ENCODE measurements around the gene PDK2.
A peak's percentile ranks its signal among the peaks of the same experiment; 100 is the strongest.

Gene PDK2

DNA sequence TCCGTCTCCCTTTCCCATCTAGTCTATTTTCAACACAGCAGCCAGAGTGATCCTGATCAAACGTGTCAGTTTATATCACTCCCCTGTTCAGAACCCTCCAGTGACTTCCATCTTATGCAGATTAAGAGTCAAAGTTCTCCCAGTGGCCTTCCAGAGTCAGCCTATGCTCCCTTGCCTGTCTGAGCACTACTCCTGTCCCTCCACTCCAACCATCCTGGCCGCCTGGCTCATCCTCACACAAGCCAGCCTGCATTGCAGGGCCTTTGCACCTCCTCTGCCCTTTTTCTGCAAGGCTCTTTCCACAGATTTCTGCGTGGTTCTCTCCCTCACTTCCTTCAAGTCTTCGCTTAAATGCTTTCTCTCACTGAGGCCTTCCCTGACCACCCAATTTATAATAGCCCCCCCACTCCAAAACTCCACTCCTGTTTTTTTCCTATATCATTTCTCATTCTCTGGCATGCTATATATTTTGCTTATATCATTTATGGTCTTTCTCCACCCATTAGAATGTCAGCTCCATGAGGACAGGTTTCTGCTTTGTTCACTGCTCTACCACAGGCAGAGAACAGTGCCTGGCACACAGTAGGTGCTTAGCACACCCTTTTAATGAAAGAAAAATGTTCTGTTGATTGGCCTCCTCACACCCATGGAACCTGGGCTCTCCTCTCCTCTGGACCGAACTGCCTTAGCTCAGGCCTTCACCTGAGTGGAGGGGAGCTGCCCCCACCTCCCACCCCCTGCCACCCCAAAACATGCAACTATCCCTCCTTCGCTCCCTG lies 25.5 kb downstream of the PDK2 start:
- no peak for DNase-seq

DNA sequence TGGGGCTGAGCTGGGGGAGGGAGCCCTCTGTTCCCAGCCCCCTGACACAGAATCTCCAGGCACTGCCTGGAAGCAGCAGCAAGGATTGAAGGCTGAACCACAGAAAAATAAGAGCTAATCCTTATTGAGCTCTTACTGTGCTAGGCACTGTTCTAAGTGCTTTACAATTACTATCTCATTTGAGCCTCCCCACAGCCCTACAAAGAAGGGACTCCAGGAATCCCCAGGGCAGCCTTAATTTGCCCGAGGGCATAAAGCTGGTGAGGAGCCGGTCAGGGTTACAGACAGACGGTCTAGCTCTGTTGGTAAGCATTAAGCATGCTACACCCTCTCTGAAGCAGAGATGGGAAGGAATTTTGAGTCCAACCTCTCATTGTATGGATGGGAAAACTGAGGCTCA lies 27.8 kb downstream of the PDK2 start:
- no peak for DNase-seq

DNA sequence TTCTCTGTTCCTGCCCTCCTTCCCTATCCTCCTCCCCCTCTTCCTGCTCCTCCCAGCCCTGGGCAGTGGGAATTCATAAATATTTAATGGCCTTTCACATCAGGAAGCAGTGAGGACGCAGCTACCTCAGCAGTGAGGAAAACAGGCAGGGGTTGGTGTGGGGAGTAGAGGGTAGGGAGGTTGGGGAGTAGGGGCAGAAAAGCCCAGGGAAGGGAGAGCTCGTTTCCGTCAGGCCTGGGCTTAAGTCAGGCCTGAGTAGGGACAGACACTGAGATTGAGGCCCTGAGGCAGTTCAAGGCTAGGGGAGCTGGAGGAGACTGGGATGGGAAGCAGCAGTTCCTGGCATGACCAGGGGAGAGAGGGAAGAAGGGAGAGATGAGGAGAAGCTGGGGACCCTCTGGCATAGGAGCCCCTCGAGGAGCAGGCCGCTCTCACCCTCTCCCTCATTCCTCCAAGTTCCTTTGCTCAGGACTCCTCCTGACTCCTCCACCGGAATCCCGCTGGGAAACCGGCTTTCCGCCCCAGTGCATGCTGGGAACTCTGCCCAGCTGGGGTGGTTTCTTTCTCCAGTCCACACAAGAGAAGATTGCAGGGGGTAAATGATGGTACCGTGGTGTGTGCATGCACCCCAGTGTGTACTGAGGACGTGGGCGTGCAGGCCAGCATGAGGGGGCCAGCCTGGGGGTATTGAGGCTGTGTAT lies 28.6 kb downstream of the PDK2 start:
- no peak for DNase-seq

DNA sequence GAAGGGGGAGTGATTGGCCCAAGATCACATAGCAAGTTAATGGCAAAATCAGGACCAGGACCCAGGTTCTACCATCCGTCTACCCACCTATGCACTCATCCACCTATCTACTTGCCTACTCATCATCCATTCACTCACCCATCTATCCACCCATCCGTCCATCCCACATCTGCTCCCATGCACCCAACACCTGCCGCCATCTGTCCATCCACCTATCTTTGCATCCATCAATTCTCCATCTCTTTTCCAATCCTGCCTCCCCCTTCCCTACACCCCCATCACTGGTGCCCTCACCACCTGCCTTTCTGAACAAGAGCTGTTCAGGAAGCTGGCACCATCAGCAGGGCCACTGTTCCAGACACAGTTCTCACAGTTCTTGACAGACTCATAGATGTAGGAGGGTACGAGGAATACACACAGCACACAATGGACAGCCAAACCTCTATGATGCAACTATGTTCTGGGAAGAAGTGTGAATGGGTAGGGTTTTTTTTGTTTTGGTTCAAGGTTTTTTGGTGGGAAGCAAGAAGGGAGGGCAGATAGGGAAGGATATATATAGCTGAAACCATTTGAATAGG lies 30.4 kb downstream of the PDK2 start:
- DNase-seq, result no peak

DNA sequence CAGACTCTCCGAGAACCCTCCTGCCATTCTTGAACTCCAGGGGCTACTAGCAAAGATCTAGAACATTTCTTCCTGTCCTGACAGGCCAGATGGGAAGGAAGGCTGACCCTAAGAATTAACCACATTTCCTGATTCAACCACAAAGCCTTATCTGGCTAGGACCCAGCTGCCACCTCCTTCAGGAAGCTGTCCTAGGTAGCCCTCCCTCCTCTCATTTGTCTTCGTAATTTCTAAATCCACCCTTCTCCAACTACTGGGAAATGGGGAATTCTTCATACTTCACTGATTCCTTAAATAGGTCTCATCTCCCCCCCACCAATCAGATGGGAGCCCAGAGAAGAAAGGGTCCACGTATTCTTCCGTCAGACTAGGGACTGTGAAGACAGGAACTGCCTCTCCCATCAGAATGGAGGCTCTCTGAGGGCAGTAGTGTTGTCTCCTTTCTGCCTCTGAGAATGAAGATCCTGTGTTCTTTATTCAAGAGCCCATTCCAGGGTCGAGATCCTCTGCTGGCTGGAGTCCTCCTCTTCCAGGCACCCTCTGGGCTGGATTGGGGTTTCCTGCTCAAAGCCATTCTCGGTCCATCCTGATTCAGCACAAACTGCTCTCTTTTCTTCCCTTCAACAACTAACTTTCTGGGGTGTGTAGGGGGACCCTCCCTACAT lies 32.7 kb downstream of the PDK2 start:
- no peak for DNase-seq

DNA sequence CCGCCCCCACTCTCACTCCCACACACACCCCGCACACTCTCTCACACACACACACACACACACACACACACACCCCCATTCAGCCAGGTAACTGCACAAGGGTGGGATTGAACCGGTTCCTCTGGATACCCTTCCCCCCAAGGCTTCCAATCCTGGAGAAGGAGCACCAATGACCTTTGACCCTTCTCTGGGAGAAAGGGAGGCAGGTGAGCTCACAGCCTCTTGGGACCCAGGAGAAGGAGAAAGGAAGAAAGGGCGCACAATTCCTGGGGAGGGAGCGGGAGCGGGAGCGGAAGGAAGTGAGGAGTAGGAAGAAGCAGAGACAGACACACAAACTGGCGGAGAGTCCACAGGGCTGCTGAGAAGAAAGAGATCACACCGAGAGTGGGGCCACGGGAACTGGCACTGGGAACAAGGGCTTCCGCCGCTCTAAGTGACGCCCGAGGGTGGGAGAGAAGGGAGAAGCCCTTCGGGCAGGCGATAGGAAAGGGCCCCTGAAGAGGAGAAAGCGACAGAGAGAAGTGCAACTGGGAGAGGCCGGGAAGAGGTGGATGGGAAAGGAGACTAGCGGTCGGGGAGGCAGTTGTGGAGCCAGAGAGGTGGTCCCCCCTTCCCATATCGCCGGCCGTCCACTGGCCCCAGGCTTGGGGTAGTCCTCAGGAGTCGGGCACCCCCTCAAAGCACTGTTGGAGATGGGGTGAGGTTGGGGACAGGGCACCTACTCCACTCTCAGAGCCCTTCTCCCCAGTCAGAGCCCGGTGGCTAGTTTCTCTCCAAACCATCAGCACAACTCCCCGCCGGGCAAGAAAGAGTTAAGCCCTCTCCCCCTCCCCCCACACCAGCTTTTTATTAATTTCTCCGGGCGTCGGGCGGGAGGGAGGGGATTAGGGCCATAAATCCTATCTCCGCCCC lies 33.5 kb downstream of the PDK2 start:
- DNase-seq, result no peak

DNA sequence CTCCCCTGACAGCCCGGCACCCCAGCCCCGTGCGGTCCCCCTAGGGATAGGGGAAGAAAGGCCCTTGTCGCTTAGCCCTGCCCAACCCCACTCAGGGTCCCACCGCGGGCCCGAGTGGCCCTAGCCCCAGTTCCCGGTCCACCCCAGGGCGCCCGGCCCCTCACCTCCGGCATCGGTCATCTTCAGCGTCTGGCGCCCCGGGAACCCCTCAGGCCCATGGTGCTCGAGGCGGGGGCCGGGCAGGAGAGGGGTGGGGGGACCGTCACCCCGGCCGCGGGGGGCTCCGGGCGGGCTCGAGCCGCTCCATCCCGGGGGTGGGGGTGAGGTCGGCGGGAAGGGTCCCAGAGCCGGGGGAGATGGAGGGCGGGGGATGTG lies 34.2 kb downstream of the PDK2 start:
- no peak for DNase-seq

DNA sequence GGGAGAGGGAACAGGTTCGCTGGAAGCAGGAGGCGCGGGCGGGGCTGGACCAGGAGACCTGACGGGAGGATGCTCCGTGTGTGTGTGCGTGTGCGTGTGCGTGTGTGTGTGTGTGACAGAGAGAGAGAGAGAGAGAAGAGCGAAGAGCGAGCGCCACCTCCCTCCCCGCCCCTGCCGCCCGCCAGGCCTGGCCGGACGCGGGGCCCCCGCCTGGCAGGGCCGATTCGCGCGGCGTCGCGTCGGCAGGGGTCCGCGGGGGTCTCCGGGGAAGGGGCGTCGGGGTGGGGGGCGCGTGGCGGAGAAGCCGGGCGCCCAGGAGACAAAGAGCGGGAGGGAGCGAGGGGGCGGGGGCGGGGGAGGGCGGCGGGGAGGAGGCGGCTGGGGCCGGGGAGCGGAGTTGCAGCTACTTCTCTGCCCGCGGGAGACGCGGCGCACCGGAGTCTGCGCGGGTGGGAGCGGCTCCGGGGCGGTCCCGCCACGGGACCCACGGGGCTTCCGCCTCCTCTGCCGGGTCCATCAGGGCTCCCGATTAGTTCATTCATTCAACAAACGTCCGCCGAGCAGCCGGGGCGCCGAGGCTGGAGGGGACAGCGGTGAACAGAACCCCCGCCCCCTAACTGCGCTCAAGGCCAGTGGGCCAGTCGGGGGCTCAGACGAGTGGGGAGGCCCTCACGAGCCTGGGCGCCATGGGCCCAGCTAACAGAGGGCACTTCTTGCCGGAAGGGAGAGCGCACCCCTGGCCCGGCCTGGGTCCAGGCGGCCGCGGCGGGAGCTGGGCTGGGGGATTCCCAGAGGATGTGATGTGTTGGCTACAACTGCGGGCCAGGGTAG lies 34.8 kb downstream of the PDK2 start, which contains the start of gene SAMD14:
Gene SAMD14, minus strand, starts transcription at position 433 of the 831 bp plus-strand sequence. CDS start 5,201 bp downstream, outside the sequence.
- no peak for DNase-seq

DNA sequence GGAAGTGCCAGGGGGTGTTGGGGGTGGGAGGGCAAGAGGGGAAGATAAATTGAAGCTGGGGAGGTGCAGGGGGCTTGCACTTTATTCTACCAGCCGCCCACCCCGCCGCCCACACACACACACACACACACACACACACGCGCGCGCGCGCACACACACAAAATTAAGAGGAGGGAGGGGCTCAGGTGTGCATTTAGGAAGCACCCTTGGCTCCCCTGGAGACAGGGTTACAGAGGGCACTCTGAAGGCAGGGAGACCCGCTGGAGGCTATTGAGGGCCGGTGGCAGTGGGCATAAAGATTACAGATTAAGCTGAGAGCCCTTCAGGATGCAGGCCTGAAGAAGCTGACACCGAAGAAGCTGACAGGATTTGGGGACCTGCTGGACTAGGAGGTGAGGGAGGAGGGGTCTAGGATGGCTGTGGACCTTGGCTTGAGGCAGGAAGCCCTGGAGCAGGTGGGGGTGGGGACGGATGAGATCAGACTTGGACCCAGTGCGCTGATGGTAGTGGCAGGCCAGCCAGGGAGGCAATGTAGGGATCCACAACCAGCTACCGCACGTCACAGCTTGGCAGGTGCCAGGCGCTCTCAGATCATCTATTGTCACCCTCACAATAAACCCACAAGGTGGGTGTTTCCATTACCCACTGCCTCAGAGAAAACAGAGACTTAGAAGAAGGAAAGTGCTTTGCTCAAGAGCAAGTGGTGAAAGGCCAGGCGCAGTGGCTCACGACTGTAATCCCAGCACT lies 35.6 kb downstream of the PDK2 start:
- DNase-seq, result peak in 1 of 2 experiments; percentile 50

DNA sequence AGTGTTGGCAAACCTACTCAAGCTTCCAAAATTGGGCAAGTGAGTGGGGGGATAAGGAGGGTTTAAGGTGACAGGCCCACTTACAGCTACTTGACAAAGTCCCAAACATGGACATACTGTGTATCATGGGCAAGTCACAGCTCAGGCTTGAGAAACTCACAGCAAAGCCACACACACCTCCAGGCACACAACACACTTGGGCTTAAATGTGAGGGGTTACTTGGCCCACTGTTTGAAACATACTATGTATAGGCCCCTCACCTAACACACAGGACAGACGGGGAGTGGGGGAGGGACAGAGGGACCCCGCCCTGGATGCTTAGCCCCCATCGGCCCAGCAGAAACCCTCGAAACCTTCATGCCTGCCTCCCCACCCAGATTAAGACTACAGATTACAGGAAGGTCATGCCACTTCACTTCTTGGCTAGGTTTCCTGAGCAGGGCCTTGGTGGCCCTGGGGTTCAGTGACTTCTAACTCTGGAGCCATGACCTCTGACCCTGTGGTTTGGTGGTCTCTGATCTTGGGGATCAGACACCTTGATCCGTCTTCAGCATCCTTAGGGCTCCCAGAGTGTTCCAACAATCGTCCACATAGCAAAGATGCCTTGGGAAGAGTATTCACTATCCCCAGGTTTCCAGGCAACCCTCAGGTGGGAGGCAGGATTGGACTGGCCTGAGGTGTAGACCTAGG lies 37.1 kb downstream of the PDK2 start:
- DNase-seq, result no peak

DNA sequence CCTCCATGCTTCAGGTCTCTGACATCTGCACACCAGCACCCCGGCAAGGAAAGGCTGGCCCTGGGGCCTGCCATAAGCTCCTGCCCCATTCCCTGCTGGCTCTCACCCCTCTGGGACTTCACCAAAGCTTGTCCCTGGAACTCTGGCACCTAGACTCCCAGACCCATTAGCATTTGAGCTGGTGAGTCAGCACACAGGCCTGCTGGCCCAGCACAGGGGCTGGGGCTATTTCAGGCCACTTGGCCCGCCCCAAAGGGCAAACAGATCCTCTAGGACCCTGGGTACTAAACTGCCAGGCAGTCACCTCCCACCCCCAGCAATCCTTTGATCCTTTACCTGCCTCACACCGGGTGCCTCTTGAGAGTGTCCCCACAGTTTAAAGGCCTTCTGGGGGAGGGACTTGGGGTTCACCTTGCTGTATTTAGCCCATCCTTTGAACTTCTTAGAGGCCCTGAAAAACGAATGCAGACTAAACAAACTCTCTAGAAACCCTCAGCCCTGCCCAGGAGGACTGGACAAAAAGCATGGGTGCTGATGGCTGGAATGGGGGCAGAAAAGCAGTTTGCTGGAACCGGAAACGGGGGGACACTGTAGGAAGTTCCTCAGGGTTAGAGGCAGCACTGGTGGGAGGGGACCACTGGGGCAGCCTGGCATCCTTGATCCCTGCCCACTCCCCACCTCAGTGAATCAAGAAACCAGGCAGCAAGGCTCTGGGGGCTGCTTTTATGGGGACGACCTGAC lies 38.0 kb downstream of the PDK2 start:
- no peak for DNase-seq

DNA sequence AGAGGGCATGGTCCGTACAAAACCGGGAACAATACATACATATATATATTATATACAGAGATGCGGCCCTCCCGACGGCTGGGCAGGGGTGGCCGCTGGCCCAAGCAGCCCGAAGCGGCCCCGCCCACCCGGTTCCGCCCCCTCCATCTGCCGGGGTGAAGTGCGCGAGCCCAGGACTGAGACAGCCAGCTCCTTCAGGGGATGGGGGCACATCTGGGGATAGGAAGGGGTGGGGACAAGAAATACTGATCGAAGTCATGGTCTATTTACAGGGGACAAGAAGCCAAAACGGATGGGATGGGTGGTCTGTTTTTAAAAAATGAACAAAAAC lies 38.6 kb downstream of the PDK2 start:
- DNase-seq, result no peak

DNA sequence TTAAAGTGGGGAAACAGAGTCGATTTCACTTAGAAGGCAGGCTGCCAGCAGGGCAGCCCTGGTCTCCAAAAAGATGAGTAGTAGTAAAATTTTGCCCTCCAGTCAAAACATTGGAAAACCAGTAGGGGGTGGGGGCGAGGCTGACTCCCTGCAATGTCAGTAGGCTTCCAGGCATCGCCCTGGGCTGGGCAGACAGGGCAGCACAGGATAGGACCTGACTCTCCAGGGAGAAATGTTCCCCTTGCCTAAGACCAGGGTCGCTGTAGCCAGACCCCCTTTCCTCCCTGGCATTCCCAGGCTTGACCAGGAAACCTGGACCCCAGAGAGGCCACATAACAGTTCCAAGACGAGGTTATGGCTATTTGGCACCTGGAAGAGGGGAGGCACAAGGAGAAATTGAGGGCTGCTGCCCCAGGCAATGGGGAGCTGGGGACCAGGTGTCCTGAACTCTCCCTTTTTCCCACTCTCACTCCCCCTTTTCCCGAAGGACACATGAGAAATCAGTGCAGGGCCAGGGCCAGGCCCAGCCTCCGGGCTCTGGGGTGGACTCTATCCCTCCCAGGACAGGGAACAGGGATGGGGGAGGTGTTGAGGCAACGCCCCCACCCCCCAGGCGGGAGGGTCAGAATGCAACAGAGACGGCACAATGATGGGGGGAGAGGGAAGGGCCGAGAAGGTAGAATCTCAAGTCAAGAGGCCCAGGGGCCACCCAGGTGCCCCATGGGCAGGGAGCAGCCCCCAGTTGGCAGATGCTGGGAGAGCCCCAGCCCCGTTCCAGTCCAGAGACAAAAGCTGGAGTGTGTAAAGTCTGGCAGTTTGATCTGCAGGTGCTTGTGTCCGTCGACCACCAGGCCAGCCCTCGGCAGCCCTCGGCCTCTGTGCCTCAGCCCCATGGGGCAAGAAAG lies 39.3 kb downstream of the PDK2 start:
- DNase-seq, result no peak

DNA sequence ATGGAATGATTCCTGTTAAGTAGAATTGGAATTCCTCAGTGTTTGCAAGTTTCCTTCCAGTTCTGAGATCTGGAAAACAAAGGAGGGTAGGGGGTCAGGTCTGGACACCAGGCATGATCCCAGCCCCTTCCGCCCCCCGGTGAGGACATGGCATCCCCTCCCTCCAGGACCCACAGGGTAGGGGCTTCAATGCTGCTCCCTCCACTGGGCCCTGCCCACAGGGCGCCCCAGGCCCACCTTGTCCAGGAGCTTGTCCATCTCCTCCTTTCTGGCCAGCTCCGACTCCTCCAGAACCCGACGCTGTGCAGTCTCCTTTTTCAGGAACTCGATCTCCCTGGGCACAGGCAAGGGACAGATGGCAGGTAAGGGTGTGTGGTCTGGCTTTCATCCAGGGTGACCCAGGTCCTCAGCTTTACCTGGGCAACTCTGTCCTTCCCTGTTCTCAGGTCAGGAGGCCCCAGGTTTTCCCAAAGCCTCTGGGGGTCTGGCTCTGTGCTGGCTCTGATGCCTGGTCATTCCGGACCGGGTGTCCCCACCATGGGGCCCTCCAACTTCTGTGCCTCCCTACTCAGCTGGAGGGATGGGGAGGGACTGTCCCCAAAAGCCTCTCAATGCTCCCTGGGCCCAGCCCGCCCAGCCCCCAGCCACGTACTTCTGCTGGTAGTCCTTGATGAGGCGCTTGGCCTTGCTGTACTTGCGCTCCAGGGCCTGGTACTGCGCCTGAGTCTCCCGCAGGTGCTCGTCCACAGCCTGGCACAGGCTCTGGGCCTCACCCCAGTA lies 40.4 kb downstream of the PDK2 start:
- no peak for DNase-seq

DNA sequence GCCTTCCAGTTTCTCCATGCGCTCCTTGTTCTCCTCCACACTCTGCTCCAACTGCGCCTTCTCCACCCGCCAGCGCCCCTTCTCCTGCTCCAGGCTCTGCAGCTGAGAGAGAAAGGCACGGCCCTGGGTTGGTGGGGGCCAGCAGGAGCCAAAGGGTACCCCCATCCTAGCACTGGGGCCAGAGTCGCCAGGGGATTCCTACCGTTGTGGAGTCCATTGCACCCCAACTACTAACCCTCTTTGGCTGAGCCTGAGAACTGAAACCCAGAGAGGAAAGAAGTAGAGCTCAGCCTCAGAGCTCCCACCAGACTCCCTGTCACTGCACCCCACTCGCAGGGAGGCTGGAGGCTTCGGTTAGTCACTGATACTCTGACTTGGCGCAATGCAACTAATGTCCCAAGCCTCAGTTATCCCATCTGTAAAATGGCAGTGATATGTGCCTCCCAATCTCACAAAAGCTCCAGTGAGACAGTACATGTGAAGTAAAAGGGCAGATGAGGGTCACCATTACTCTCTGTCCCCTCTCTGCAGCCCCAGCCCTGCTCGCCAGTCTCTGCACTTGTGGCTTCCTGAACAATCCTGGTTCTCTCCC lies 41.0 kb downstream of the PDK2 start:
- DNase-seq, result no peak

DNA sequence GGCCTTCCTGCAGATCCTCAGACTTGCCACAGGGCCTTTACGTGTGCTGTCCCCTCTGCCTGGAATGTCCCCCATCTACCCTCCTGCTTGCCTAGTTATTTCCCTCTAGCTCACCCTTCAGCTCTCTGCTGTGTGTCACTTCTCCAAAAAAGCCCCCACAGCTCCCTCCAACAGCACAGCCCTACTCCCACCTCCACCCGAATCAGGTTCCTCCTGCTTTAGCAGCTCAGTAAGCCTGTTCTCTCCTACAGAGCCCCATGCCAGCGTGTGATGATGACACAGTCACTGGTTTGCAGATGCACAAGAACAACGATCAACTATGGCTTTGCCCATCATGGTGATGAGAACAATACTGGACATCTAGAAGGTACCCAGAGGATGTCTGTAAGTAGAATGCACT lies 41.9 kb downstream of the PDK2 start:
- DNase-seq, result no peak

DNA sequence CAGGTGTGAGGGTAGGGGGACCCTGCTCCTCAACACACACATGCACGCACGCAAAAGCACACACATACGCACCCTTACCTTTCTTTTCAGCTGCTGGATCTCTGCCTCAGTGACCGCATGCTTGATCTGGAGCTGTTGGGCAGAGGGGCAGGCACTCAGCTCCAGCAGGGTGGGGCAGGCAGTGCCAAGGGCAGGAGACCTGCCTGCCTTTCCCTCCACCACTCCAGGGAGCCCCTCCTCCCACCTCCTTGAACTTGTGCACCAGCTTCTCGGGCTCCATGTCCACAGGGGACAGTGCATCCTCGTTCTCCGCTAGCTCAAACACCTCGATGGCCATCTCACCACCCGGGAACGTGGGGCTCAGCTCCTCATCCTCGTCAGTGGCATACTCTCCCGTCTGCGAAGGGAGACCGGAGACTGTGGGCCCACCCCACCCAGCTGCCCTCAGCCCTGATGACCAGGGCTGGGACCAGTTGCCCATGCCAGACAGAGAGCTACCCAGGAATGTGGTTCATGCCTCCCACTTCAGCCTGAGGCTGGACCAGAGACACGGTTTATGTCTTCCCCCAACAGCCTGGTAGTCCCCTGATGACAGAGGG lies 44.1 kb downstream of the PDK2 start:
- DNase-seq, result no peak

Measured in SHP77 (cell line).